HL-60 (cell line): ENCODE measurements around the gene BDH2.

Experiments
- GABPA ChIP-seq: IDR thresholded peaks from 2 replicates; pipeline ENCODE4 v1.6.1; 2012; ENCODE audit warnings: low read depth
- POLR2AphosphoS5 ChIP-seq: IDR thresholded peaks from 2 replicates; pipeline ENCODE4 v1.6.1; 2012; ENCODE audit warnings: low read depth
- SPI1 ChIP-seq: IDR thresholded peaks from 2 replicates; pipeline ENCODE4 v1.6.1; 2012; ENCODE audit warnings: low read depth, mild to moderate bottlenecking, borderline replicate concordance
- TF ChIP-seq, protein P1 (sequence below): IDR thresholded peaks from one replicate; pipeline ENCODE4 v1.5.1; 2011; ENCODE audit warnings: low read length, control low read depth, inconsistent platforms; ENCODE audit not compliant: insufficient read depth
- TF ChIP-seq, protein P2 (sequence below): IDR thresholded peaks from 2 replicates; pipeline ENCODE4 v1.6.1; 2012; ENCODE audit warnings: low read depth; ENCODE audit not compliant: insufficient replicate concordance

DNA sequence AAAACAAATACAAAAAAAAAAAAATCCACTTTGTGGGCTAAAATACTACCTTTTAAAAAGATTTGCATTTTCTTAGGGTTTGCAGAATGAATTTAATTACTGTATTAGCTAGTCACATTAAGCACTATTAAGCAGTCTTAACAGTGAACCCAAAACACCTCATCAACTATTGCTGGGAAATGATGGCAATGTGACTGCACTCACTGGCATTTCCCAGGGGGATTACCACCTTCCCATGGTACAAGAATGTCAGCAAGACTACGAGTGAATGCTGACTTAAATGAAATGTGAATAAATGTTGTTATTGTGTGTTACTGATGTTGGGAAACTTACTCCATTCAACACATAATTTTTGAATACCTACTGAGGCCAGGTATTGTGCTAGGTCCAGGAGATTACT, 13.1 kb downstream of the BDH2 start:
- TF ChIP-seq, protein P1, sequence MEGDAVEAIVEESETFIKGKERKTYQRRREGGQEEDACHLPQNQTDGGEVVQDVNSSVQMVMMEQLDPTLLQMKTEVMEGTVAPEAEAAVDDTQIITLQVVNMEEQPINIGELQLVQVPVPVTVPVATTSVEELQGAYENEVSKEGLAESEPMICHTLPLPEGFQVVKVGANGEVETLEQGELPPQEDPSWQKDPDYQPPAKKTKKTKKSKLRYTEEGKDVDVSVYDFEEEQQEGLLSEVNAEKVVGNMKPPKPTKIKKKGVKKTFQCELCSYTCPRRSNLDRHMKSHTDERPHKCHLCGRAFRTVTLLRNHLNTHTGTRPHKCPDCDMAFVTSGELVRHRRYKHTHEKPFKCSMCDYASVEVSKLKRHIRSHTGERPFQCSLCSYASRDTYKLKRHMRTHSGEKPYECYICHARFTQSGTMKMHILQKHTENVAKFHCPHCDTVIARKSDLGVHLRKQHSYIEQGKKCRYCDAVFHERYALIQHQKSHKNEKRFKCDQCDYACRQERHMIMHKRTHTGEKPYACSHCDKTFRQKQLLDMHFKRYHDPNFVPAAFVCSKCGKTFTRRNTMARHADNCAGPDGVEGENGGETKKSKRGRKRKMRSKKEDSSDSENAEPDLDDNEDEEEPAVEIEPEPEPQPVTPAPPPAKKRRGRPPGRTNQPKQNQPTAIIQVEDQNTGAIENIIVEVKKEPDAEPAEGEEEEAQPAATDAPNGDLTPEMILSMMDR, result no peak
- TF ChIP-seq POLR2AphosphoS5, result no peak
- TF ChIP-seq, protein P2, sequence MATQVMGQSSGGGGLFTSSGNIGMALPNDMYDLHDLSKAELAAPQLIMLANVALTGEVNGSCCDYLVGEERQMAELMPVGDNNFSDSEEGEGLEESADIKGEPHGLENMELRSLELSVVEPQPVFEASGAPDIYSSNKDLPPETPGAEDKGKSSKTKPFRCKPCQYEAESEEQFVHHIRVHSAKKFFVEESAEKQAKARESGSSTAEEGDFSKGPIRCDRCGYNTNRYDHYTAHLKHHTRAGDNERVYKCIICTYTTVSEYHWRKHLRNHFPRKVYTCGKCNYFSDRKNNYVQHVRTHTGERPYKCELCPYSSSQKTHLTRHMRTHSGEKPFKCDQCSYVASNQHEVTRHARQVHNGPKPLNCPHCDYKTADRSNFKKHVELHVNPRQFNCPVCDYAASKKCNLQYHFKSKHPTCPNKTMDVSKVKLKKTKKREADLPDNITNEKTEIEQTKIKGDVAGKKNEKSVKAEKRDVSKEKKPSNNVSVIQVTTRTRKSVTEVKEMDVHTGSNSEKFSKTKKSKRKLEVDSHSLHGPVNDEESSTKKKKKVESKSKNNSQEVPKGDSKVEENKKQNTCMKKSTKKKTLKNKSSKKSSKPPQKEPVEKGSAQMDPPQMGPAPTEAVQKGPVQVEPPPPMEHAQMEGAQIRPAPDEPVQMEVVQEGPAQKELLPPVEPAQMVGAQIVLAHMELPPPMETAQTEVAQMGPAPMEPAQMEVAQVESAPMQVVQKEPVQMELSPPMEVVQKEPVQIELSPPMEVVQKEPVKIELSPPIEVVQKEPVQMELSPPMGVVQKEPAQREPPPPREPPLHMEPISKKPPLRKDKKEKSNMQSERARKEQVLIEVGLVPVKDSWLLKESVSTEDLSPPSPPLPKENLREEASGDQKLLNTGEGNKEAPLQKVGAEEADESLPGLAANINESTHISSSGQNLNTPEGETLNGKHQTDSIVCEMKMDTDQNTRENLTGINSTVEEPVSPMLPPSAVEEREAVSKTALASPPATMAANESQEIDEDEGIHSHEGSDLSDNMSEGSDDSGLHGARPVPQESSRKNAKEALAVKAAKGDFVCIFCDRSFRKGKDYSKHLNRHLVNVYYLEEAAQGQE, result no peak
- no peak for TF ChIP-seq GABPA
- no peak for TF ChIP-seq SPI1
